HG03469 (cell line): ENCODE measurements around the gene BYSL.
"Not testable (repeated sequence)": the region's sequence is repeated elsewhere in the genome, so short reads cannot be mapped to it uniquely, and the experiment has no call there.

Source experiments
- ATAC-seq: cut with Tn5 transposase; IDR thresholded peaks from one replicate; pipeline ENCODE4 v1.9.1; 2021; ENCODE audit warnings: mild to moderate bottlenecking, moderate library complexity, moderate number of reproducible peaks; ENCODE audit not compliant: unreplicated experiment

BYSL gene

GRCh38 chr6:41941280-41942066, 20.2 kb downstream of the BYSL start, which contains the start of gene CCND3:
TSS of gene CCND3 (minus strand) at chr6:41941808. CDS start at chr6:41941649, 159 bp downstream.
- peak; percentile 70 for ATAC-seq

GRCh38 chr6:41942067-41942851, 21.0 kb downstream of the BYSL start:
- peak; percentile 8 for ATAC-seq

GRCh38 chr6:41942882-41943281, 21.6 kb downstream of the BYSL start:
- not testable (repeated sequence) for ATAC-seq

- ATAC-seq: no peak
Measured at GRCh38 chr6:41943456-41943855, 22.2 kb downstream of the BYSL start.

- ATAC-seq: no peak
Measured at GRCh38 chr6:41947581-41948220, 26.4 kb downstream of the BYSL start.

GRCh38 chr6:41954668-41955067, 33.4 kb downstream of the BYSL start:
- ATAC-seq: no peak

- ATAC-seq: no peak
Measured at GRCh38 chr6:41955412-41955811, 34.1 kb downstream of the BYSL start.

- no peak for ATAC-seq
Measured at GRCh38 chr6:41957117-41957516, 35.8 kb downstream of the BYSL start.

- ATAC-seq: no peak
Measured at GRCh38 chr6:41958022-41958856, 36.9 kb downstream of the BYSL start.

GRCh38 chr6:41960028-41960427, 38.7 kb downstream of the BYSL start:
- ATAC-seq: no peak

GRCh38 chr6:41963371-41963770, 42.1 kb downstream of the BYSL start:
- ATAC-seq: no peak

- no peak for ATAC-seq
Measured at GRCh38 chr6:41964201-41964887, 43.0 kb downstream of the BYSL start.

GRCh38 chr6:41965429-41966213, 44.3 kb downstream of the BYSL start:
- no peak for ATAC-seq

- ATAC-seq: no peak
Measured at GRCh38 chr6:41966214-41966920, 45.1 kb downstream of the BYSL start.

- ATAC-seq: no peak
Measured at GRCh38 chr6:41966961-41967311, 45.6 kb downstream of the BYSL start.

- no peak for ATAC-seq
Measured at GRCh38 chr6:41967312-41968287, 46.3 kb downstream of the BYSL start.

- no peak for ATAC-seq
Measured at GRCh38 chr6:41970436-41970846, 49.1 kb downstream of the BYSL start.

GRCh38 chr6:41972826-41973225, 51.5 kb downstream of the BYSL start:
- ATAC-seq: no peak
